Muscle of leg (tissue), 11 donors: ENCODE measurements around the gene EML6. TPM values are rescaled to one million over a fixed set of nuclear protein-coding genes. Genes with fewer than 3 reads are reported as not detected.

Experiments
- DNase-seq: peaks from one replicate; pipeline ENCODE4 v3.0.0; 2013
- H3K27ac ChIP-seq: one replicate; pipeline ENCODE4 v1.5.1; 2013; ENCODE audit warnings: mild to moderate bottlenecking, low read length, control low read depth
- H3K27me3 ChIP-seq: one replicate; pipeline ENCODE4 v1.6.1; 2013; ENCODE audit warnings: low read length; ENCODE audit not compliant: control insufficient read depth, insufficient read depth
- H3K36me3 ChIP-seq: one replicate; pipeline ENCODE4 v1.6.1; 2013; ENCODE audit warnings: low read length; ENCODE audit not compliant: control insufficient read depth, insufficient read depth
- H3K4me1 ChIP-seq: one replicate; pipeline ENCODE4 v1.6.1; 2013; ENCODE audit warnings: low read length; ENCODE audit not compliant: control insufficient read depth, insufficient read depth
- H3K4me3 ChIP-seq: one replicate; pipeline ENCODE4 v1.5.1; 2013; ENCODE audit warnings: low read length, control low read depth
- H3K9me3 ChIP-seq: replicated peaks from 2 replicates; pipeline ENCODE4 v1.6.1; 2013; ENCODE audit warnings: low read depth, low read length; ENCODE audit not compliant: control insufficient read depth
- WGBS: methylation state at CpG from one replicate; pipeline ENCODE4 v1.1.5; 2013; ENCODE audit warnings: missing lambda C conversion rate; ENCODE audit not compliant: insufficient coverage; 5-methylcytosine and 5-hydroxymethylcytosine counted together
- polyA plus RNA-seq, 8 donors: library from polyadenylated mRNA; unstranded; fragments of 120-200 nt; gene quantifications; one replicate each; pipeline versions ENCODE4 v1.2.1 to v1.2.3, GENCODE V29; 2013; ENCODE audit warnings: inconsistent platforms in 1 of 8, low replicate concordance in 1 of 8; ENCODE audit not compliant: insufficient read length in 8 of 8, insufficient read depth in 1 of 8
- total RNA-seq: library from RNA; stranded (reverse); fragments of 120-200 nt; gene quantifications from one replicate; pipeline ENCODE4 v1.2.4, GENCODE V29; 2013

Gene EML6
- total and polyA plus RNA-seq, 9 donors, result 11.2 to 32.1 (median 18.8) TPM

DNA sequence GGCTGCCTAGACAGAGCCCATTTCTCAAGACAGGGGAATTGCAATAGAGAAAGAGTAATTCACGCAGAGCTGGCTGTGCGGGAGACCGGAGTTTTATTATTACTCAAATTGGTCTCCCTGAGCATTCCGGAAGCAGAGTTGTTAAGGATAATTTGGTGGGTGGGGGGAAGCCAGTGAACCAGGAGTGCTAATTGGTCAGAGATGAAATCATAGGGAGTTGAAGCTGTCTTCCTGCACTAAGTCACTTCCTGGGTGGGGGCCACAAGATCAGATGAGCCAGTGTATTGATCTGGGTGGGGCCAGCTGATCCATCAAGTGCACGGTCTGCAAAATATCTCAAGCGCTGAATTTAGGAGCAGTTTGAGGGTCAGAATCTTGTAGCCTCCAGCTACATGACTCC, 242.0 kb downstream of the EML6 start:
- no peak overlapping the region for H3K27ac ChIP-seq
- peaks cover 34% of the 10 kb centered on the region for H3K36me3 ChIP-seq
- no peaks in the 10 kb centered on the region for H3K27me3 ChIP-seq
- no peak for DNase-seq
- H3K4me1 ChIP-seq, result peaks cover 52% of the 10 kb centered on the region
- H3K9me3 ChIP-seq, result no peaks in the 10 kb centered on the region
- H3K4me3 ChIP-seq, result no peak overlapping the region
- WGBS, result 80% methylated on average over 4 of the region's 6 CpGs

GRCh38 chr2:54966165-54966832, 242.8 kb downstream of the EML6 start:
- no peak for DNase-seq
- H3K36me3 ChIP-seq, result peaks cover 42% of the 10 kb centered on the region
- no peaks in the 10 kb centered on the region for H3K9me3 ChIP-seq
- no peaks in the 10 kb centered on the region for H3K27me3 ChIP-seq
- H3K4me3 ChIP-seq, result no peak overlapping the region
- peak overlapping the region; percentile 62 for H3K27ac ChIP-seq
- H3K4me1 ChIP-seq, result peaks cover 55% of the 10 kb centered on the region
- 87% methylated on average over 4 of the region's 8 CpGs for WGBS

DNA sequence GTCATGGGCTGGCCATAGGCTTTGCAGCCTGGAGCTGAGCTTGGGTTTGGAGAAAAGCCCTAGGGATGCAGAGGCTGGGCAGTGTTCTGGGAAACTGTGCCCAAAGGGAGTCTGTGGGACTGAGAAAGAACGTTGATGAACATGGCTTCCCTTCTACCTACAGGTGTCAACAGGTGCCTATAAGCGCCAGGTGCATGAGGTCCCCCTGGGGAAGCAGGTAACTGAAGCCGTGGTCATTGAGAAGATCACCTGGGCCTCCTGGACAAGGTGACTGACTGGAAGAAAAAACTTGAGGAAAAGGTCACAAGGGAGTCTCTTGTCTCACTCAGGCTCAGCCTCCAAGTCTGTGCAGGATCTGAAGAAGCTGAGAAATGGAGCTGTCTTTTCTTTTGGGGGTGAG, 243.4 kb downstream of the EML6 start:
- 83% methylated on average over 3 of the region's 3 CpGs for WGBS
- Histone ChIP-seq H3K27me3 (no peaks in the 10 kb centered on the region), H3K36me3 (peaks cover 46% of the 10 kb centered on the region), H3K27ac (peak overlapping the region; percentile 62), H3K4me1 (peaks cover 55% of the 10 kb centered on the region), H3K9me3 (no peaks in the 10 kb centered on the region), H3K4me3 (no peak overlapping the region)
- no peak for DNase-seq

- Histone ChIP-seq H3K4me1 (peaks cover 55% of the 10 kb centered on the region), H3K27ac (peak overlapping the region; percentile 86), H3K27me3 (no peaks in the 10 kb centered on the region), H3K9me3 (no peaks in the 10 kb centered on the region), H3K36me3 (peaks cover 46% of the 10 kb centered on the region), H3K4me3 (no peak overlapping the region)
- DNase-seq, result no peak
- no CpG with 5 or more reads among the region's 4 CpGs for WGBS
Observed at GRCh38 chr2:54967269-54967668, 243.8 kb downstream of the EML6 start.

DNA sequence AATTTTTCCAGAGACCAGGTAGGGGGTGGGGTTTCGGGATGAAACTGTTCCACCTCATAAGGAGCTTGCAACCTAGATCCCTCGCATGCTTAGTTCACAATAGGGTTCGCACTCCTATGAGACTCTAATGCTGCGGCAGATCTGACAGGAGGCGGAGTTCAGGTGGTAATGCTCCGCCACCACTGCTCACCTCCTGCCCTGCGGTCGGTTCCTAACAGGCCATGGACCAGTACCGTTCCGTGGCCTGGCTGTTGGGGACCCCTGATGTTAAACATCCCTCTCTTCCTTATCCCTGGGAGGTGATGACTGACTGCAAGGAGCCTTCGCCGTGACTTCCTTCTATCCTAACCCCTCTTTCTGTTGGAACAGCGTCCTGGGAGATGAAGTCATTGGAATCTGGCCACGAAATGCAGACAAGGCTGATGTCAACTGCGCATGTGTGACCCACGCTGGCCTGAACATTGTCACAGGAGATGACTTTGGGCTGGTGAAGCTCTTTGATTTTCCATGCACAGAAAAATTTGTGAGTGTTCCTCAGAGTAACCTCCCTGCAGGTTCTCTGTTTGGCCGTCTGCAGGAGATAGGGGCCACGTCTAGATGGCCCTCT, 244.4 kb downstream of the EML6 start:
- H3K4me3 ChIP-seq, result no peak overlapping the region
- DNase-seq, result peak; percentile 59
- peaks cover 46% of the 10 kb centered on the region for H3K36me3 ChIP-seq
- peaks cover 55% of the 10 kb centered on the region for H3K4me1 ChIP-seq
- H3K27ac ChIP-seq, result peak overlapping the region; percentile 86
- 77% methylated on average over 15 of the region's 18 CpGs for WGBS
- H3K27me3 ChIP-seq, result no peaks in the 10 kb centered on the region
- no peaks in the 10 kb centered on the region for H3K9me3 ChIP-seq

DNA sequence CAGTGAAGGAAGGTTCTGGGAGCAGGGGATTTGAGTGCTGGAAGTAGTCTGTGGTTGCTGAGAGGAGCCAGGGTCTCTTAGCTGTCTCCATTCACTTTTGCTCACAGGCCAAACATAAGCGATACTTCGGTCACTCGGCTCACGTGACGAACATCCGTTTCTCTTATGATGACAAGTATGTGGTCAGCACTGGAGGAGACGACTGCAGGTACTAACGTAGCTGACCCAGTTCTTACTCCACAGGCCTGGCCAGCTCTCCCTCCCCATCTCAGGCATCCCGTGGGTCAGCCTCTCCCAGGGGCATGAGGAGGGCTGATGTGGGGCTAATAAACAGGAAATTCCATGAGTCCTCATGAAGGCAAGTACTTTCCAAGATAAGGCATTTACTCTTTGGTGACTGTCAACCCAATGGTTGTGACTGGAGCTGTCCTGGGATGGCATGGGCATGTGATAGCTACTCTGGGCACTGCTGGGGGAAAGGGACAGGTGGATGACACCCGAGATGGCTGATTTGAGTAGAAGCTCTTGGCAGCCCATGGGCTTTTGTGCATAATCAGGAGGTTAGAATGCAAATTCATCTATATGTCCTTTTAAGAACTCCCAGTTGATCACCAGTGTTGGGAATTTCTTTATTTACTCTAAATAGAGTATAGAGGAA, 245.2 kb downstream of the EML6 start:
- peak overlapping the region; percentile 86 for H3K27ac ChIP-seq
- DNase-seq, result peak; percentile 67
- no peak overlapping the region for H3K4me3 ChIP-seq
- peaks cover 45% of the 10 kb centered on the region for H3K36me3 ChIP-seq
- no peaks in the 10 kb centered on the region for H3K27me3 ChIP-seq
- no peaks in the 10 kb centered on the region for H3K9me3 ChIP-seq
- H3K4me1 ChIP-seq, result peaks cover 51% of the 10 kb centered on the region
- WGBS, result no CpG with 5 or more reads among the region's 10 CpGs

GRCh38 chr2:54969295-54969939, 246.0 kb downstream of the EML6 start:
- H3K27ac ChIP-seq, result peak overlapping the region; percentile 74
- no peak overlapping the region for H3K4me3 ChIP-seq
- DNase-seq, result no peak
- H3K9me3 ChIP-seq, result no peaks in the 10 kb centered on the region
- peaks cover 51% of the 10 kb centered on the region for H3K4me1 ChIP-seq
- H3K27me3 ChIP-seq, result no peaks in the 10 kb centered on the region
- WGBS, result 38% methylated on average over 1 of the region's 4 CpGs
- H3K36me3 ChIP-seq, result peaks cover 48% of the 10 kb centered on the region

- no peak for DNase-seq
- WGBS, result 80% methylated on average over 5 of the region's 7 CpGs
- H3K4me1 ChIP-seq, result peaks cover 49% of the 10 kb centered on the region
Observed at GRCh38 chr2:54969940-54970338, 246.5 kb downstream of the EML6 start.

GRCh38 chr2:54975175-54975574, 251.7 kb downstream of the EML6 start:
- Histone ChIP-seq H3K4me3 (no peak overlapping the region), H3K27ac (peak overlapping the region; percentile 83), H3K4me1 (peaks cover 13% of the 10 kb centered on the region), H3K27me3 (no peaks in the 10 kb centered on the region), H3K9me3 (no peaks in the 10 kb centered on the region), H3K36me3 (peaks cover 19% of the 10 kb centered on the region)
- no CpG with 5 or more reads among the region's 2 CpGs for WGBS
- DNase-seq, result no peak

More at GRCh38 chr2:54969940-54970338, 246.5 kb downstream of the EML6 start:
- Histone ChIP-seq H3K27me3 (no peaks in the 10 kb centered on the region), H3K36me3 (peaks cover 48% of the 10 kb centered on the region), H3K9me3 (no peaks in the 10 kb centered on the region), H3K27ac (peak overlapping the region; percentile 74), H3K4me3 (no peak overlapping the region)
